CD4-positive, alpha-beta T cell treated with Interleukin-2 at 100 ng/mL for 4 hours (primary cell): ENCODE data around the gene PREX1.

ENCODE experiments used
- DNase-seq: peaks from one replicate; pipeline ENCODE4 v3.0.0-alpha.2; 2020; ENCODE audit warnings: low spot score

The PREX1 gene

GRCh38 chr20:48717680-48718223, 110.0 kb downstream of the PREX1 start:
- no peak for DNase-seq

GRCh38 chr20:48717095-48717672, 110.6 kb downstream of the PREX1 start:
- peak; percentile 19 for DNase-seq

- no peak for DNase-seq
These were observed 111.3 kb downstream of the PREX1 start for GRCh38 chr20:48716541-48716940.

GRCh38 chr20:48716086-48716485, 111.7 kb downstream of the PREX1 start:
- peak; percentile 74 for DNase-seq

GRCh38 chr20:48714764-48715163, 113.0 kb downstream of the PREX1 start:
- no peak for DNase-seq

GRCh38 chr20:48711696-48712464, 115.9 kb downstream of the PREX1 start:
- DNase-seq: no peak

- DNase-seq: no peak
These were observed 116.8 kb downstream of the PREX1 start for GRCh38 chr20:48711044-48711428.

GRCh38 chr20:48710341-48711043, 117.3 kb downstream of the PREX1 start:
- DNase-seq: no peak

- DNase-seq: no peak
These were observed 118.1 kb downstream of the PREX1 start for GRCh38 chr20:48709744-48710143.

- DNase-seq: no peak
These were observed 118.6 kb downstream of the PREX1 start for GRCh38 chr20:48709058-48709691.

- DNase-seq: no peak
These were observed 119.2 kb downstream of the PREX1 start for GRCh38 chr20:48708630-48709029.

- no peak for DNase-seq
These were observed 119.7 kb downstream of the PREX1 start for GRCh38 chr20:48708116-48708515.

GRCh38 chr20:48706710-48707365, 121.0 kb downstream of the PREX1 start:
- DNase-seq: no peak

GRCh38 chr20:48706116-48706656, 121.6 kb downstream of the PREX1 start:
- peak; percentile 12 for DNase-seq

GRCh38 chr20:48705240-48706115, 122.3 kb downstream of the PREX1 start:
- no peak for DNase-seq

GRCh38 chr20:48704761-48705160, 123.0 kb downstream of the PREX1 start:
- no peak for DNase-seq

GRCh38 chr20:48703511-48704219, 124.1 kb downstream of the PREX1 start:
- DNase-seq: no peak

GRCh38 chr20:48703107-48703506, 124.7 kb downstream of the PREX1 start:
- DNase-seq: no peak

- DNase-seq: no peak
These were observed 125.3 kb downstream of the PREX1 start for GRCh38 chr20:48702455-48702913.

GRCh38 chr20:48701702-48702101, 126.1 kb downstream of the PREX1 start:
- DNase-seq: no peak
